ENCODE results near the gene SLC22A23. TPM values are rescaled to one million over a fixed set of nuclear protein-coding genes. Genes with fewer than 3 reads are reported as not detected.

SLC22A23 gene
- total RNA-seq, 4 donors from 2014 or later = 8.3 to 22.5 (median 12.8) TPM

- DNase-seq (ENCODE audit: low spot score) (no peak), ATAC-seq (ENCODE audit: low FRiP score) (no peak)
- TF ChIP-seq, protein P1, sequence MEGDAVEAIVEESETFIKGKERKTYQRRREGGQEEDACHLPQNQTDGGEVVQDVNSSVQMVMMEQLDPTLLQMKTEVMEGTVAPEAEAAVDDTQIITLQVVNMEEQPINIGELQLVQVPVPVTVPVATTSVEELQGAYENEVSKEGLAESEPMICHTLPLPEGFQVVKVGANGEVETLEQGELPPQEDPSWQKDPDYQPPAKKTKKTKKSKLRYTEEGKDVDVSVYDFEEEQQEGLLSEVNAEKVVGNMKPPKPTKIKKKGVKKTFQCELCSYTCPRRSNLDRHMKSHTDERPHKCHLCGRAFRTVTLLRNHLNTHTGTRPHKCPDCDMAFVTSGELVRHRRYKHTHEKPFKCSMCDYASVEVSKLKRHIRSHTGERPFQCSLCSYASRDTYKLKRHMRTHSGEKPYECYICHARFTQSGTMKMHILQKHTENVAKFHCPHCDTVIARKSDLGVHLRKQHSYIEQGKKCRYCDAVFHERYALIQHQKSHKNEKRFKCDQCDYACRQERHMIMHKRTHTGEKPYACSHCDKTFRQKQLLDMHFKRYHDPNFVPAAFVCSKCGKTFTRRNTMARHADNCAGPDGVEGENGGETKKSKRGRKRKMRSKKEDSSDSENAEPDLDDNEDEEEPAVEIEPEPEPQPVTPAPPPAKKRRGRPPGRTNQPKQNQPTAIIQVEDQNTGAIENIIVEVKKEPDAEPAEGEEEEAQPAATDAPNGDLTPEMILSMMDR (IDR thresholded peaks at IDR 0.05) = no peak
Measured at GRCh38 chr6:3330199-3330598, 126.7 kb downstream of the SLC22A23 start.

DNA sequence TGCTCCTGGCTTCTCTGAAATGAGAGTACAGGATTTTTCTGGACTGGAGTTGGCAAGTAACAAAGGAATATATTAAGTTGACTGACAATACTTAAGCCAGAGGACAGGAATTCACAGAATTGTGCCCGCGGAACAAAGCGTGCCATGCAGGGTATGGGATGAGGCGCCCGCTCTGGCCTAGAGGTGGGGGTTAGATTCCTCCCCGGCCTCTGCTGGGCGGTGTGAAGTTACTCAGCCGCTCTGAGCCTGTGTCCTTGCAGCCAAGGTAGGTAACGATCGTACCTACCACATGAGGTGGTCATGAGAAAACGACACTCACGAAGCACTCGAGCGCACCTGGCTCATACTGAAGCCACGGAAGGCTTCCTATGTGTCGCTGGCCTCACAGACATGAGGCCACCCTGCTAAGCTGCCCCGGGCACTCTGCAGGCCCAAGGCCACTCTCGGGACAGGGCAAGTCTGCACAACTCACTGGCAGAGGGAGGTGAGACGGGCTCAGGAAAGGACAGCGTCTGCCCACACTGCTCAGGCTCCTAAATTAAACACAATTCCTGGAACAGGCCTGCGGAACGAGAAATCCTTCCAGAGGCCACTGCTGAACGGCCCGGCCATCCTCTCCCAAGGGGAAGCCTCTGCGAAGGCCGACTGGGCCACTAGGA is 127.3 kb downstream of the SLC22A23 start:
- TF ChIP-seq, protein P1 (IDR thresholded peaks at IDR 0.05) = no peak
- DNase-seq (ENCODE audit: low spot score) (no peak), ATAC-seq (ENCODE audit: low FRiP score) (no peak)

GRCh38 chr6:3328796-3329195 is 128.1 kb downstream of the SLC22A23 start:
- TF ChIP-seq, protein P1 (IDR thresholded peaks at IDR 0.05) = no peak
- ATAC-seq (ENCODE audit: low FRiP score) = no peak
- DNase-seq (ENCODE audit: low spot score) = no peak

DNA sequence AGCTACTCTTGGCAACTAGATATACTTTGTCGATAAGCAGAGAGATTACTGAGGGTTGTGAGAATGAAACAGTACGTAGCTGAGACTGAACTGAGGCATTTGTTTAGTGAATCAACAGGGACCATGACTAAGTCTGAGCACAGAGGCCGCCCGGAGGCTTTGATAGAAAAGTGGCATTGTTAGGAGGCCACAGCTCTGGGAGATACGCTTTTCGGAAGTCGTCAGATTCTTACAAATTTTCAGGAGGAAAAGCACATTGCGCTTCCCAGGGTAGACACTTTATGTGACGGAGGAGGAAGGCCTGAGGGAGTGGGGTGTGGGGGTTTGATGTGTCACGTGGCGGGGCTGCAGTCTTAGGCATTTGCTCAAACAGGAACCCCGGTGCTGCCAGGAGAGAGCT is 128.7 kb downstream of the SLC22A23 start:
- TF ChIP-seq, protein P1 (IDR thresholded peaks at IDR 0.05) = no peak
- DNase-seq (ENCODE audit: low spot score) (no peak), ATAC-seq (ENCODE audit: low FRiP score) (no peak)

GRCh38 chr6:3327403-3327802 is 129.4 kb downstream of the SLC22A23 start:
- TF ChIP-seq, protein P1 (IDR thresholded peaks at IDR 0.05) = no peak
- ATAC-seq (ENCODE audit: low FRiP score) = no peak
- DNase-seq (ENCODE audit: low spot score) = no peak

- ATAC-seq (ENCODE audit: low FRiP score) = no peak
- TF ChIP-seq, protein P1 (IDR thresholded peaks at IDR 0.05) = no peak
- DNase-seq (ENCODE audit: low spot score) = no peak
Measured at GRCh38 chr6:3326981-3327380, 129.9 kb downstream of the SLC22A23 start.

Measured in omental fat pad (tissue), 4 donors.